ENCODE measurements around the gene TMEM132C.

- TF ChIP-seq CTCF (IDR thresholded peaks at IDR 0.05; ENCODE audit: extremely low read depth in 1 of 2, insufficient read depth in 1 of 2, low read depth in 1 of 2, low read length in 2 of 2) (no peak), EZH2 (IDR thresholded peaks at IDR 0.05; ENCODE audit: borderline replicate concordance, low read depth, low read length, severe bottlenecking) (no peak), MAX (IDR thresholded peaks at IDR 0.05; ENCODE audit: insufficient read depth, insufficient read length) (no peak), POLR2AphosphoS5 (IDR thresholded peaks at IDR 0.05; ENCODE audit: insufficient read depth, low read depth, low read length) (no peak), FOS (IDR thresholded peaks at IDR 0.05; ENCODE audit: borderline replicate concordance, insufficient read depth, low read length) (no peak), POLR2A (IDR thresholded peaks at IDR 0.05; ENCODE audit: low read depth, low read length) (no peak), JUN (IDR thresholded peaks at IDR 0.05; ENCODE audit: borderline replicate concordance, insufficient read depth, insufficient read length, low read depth) (no peak)
Measured at GRCh38 chr12:128587918-128588317, 320.9 kb downstream of the TMEM132C start.

Measured in endothelial cell of umbilical vein (primary cell).